Measurements from ENCODE around the gene IGF1R.

IGF1R gene

GRCh38 chr15:98714922-98715321, 66.6 kb downstream of the IGF1R start:
- H4K20me1 ChIP-seq (ENCODE audit: low read depth, low read length): no peaks in the 10 kb centered on the region
- no peak overlapping the region for H3K4me2 ChIP-seq (ENCODE audit: low read depth, low read length, poor library complexity, severe bottlenecking)
- no peak overlapping the region for H3K27ac ChIP-seq (ENCODE audit: low read depth, low read length)
- no peak overlapping the region for H3K9ac ChIP-seq (ENCODE audit: low read length)
- no peaks in the 10 kb centered on the region for H3K9me2 ChIP-seq (replicated peaks; ENCODE audit: insufficient read depth, low read length)
- TF ChIP-seq EZH2phosphoT487 (conservative IDR thresholded peaks at IDR 0.05; ENCODE audit: low read length) (no peak), CTCF (IDR thresholded peaks at IDR 0.05; ENCODE audit: insufficient read depth, low read length, poor library complexity, severe bottlenecking) (no peak)
- no peaks in the 10 kb centered on the region for H3K36me3 ChIP-seq (ENCODE audit: low read length)
- H3K79me2 ChIP-seq (ENCODE audit: insufficient read depth, low read length): no peaks in the 10 kb centered on the region
- no peaks in the 10 kb centered on the region for H3F3A ChIP-seq (ENCODE audit: insufficient read depth)
- no peaks in the 10 kb centered on the region for H3K9me3 ChIP-seq (ENCODE audit: insufficient read depth, low read length)
- H3K4me3 ChIP-seq (ENCODE audit: insufficient read depth, low read length, poor library complexity, severe bottlenecking): no peak overlapping the region
- H3K27me3 ChIP-seq (ENCODE audit: low read length): no peaks in the 10 kb centered on the region
- no peak overlapping the region for H2AFZ ChIP-seq (ENCODE audit: low read depth, low read length, severe bottlenecking)

GRCh38 chr15:98715401-98715800, 67.1 kb downstream of the IGF1R start:
- no peaks in the 10 kb centered on the region; the same call in 1 of the 2 replicates for H4K20me1 ChIP-seq (ENCODE audit: low read depth, low read length)
- no peak overlapping the region for H3K4me2 ChIP-seq (ENCODE audit: low read depth, low read length, poor library complexity, severe bottlenecking)
- H3K27ac ChIP-seq (ENCODE audit: low read depth, low read length): no peak overlapping the region
- no peaks in the 10 kb centered on the region for H3K27me3 ChIP-seq (ENCODE audit: low read length)
- H3K9me2 ChIP-seq (replicated peaks; ENCODE audit: insufficient read depth, low read length): no peaks in the 10 kb centered on the region
- TF ChIP-seq EZH2phosphoT487 (conservative IDR thresholded peaks at IDR 0.05; ENCODE audit: low read length) (no peak), CTCF (IDR thresholded peaks at IDR 0.05; ENCODE audit: insufficient read depth, low read length, poor library complexity, severe bottlenecking) (no peak)
- no peaks in the 10 kb centered on the region for H3K79me2 ChIP-seq (ENCODE audit: insufficient read depth, low read length)
- H3K36me3 ChIP-seq (ENCODE audit: low read length): no peaks in the 10 kb centered on the region
- no peaks in the 10 kb centered on the region for H3F3A ChIP-seq (ENCODE audit: insufficient read depth)
- H3K9ac ChIP-seq (ENCODE audit: low read length): no peak overlapping the region
- H3K9me3 ChIP-seq (ENCODE audit: insufficient read depth, low read length): no peaks in the 10 kb centered on the region
- no peak overlapping the region for H3K4me3 ChIP-seq (ENCODE audit: insufficient read depth, low read length, poor library complexity, severe bottlenecking)
- no peak overlapping the region for H2AFZ ChIP-seq (ENCODE audit: low read depth, low read length, severe bottlenecking)

- Histone ChIP-seq H4K20me1 (ENCODE audit: low read depth, low read length) (no peaks in the 10 kb centered on the region; the same call in 1 of the 2 replicates), H3K79me2 (ENCODE audit: insufficient read depth, low read length) (no peaks in the 10 kb centered on the region), H3K9ac (ENCODE audit: low read length) (no peak overlapping the region), H3K27ac (ENCODE audit: low read depth, low read length) (no peak overlapping the region), H3K4me2 (ENCODE audit: low read depth, low read length, poor library complexity, severe bottlenecking) (no peak overlapping the region), H2AFZ (ENCODE audit: low read depth, low read length, severe bottlenecking) (no peak overlapping the region), H3K36me3 (ENCODE audit: low read length) (no peaks in the 10 kb centered on the region), H3F3A (ENCODE audit: insufficient read depth) (no peaks in the 10 kb centered on the region), H3K27me3 (ENCODE audit: low read length) (no peaks in the 10 kb centered on the region), H3K4me3 (ENCODE audit: insufficient read depth, low read length, poor library complexity, severe bottlenecking) (no peak overlapping the region), H3K9me3 (ENCODE audit: insufficient read depth, low read length) (no peaks in the 10 kb centered on the region), H3K9me2 (replicated peaks; ENCODE audit: insufficient read depth, low read length) (no peaks in the 10 kb centered on the region)
- no peak for TF ChIP-seq CTCF (IDR thresholded peaks at IDR 0.05; ENCODE audit: insufficient read depth, low read length, poor library complexity, severe bottlenecking)
- TF ChIP-seq EZH2phosphoT487 (conservative IDR thresholded peaks at IDR 0.05; ENCODE audit: low read length): no peak
Measured at GRCh38 chr15:98715890-98716443, 67.6 kb downstream of the IGF1R start.
